SHP77 (cell line): ENCODE measurements around the gene MS4A10.

Experiments
- DNase-seq, 2 experiments: peaks; one replicate each; lab custom pipeline; 2025; lab: John Stamatoyannopoulos, UW

Gene MS4A10

GRCh38 chr11:60849641-60850520 is 64.7 kb downstream of the MS4A10 start:
- DNase-seq, result no peak
